Spleen (tissue), 11 donors: ENCODE measurements around the gene EEIG1. TPM values are rescaled to one million over a fixed set of nuclear protein-coding genes. Genes with fewer than 3 reads are reported as not detected.
A peak's percentile ranks its signal among the peaks of the same experiment; 100 is the strongest.

ENCODE experiments used
- DNase-seq: peaks from one replicate; pipeline ENCODE4 v3.0.0-alpha.2; 2020
- H3K27ac ChIP-seq, 8 donors: fragments of 200-600 bp; sonication (generic) in 7 of 8; 1 replicate in 4 of 8; 2 replicates in 4 of 8; pipeline versions ENCODE4 v1.5.0 to v1.8.0; 2016 to 2021; ENCODE audit warnings: inconsistent platforms in 4 of 8, mild to moderate bottlenecking in 4 of 8, moderate library complexity in 1 of 8
- H3K27me3 ChIP-seq, 7 donors: fragments of 200-600 bp; sonication (generic) in 6 of 7; replicated peaks in 1 of 7; 1 replicate in 4 of 7; 2 replicates in 3 of 7; pipeline versions ENCODE4 v1.5.0 to v1.8.0; 2016 to 2021; ENCODE audit warnings: inconsistent platforms in 3 of 7, mild to moderate bottlenecking in 1 of 7
- H3K36me3 ChIP-seq, 6 donors: fragments of 200-600 bp; sonication (generic) in 5 of 6; 1 replicate in 4 of 6; 2 replicates in 2 of 6; pipeline versions ENCODE4 v1.5.0 to v1.8.0; 2016 to 2021; ENCODE audit warnings: inconsistent platforms in 2 of 6
- H3K4me1 ChIP-seq, 6 donors: fragments of 200-600 bp; sonication (generic) in 5 of 6; 1 replicate in 3 of 6; 2 replicates in 3 of 6; pipeline versions ENCODE4 v1.5.0 to v1.8.0; 2016 to 2021; ENCODE audit warnings: inconsistent platforms in 3 of 6
- H3K4me3 ChIP-seq, 8 donors: fragments of 200-600 bp; sonication (generic) in 7 of 8; 1 replicate in 4 of 8; 2 replicates in 4 of 8; pipeline versions ENCODE4 v1.5.0 to v1.8.0; 2016 to 2021; ENCODE audit warnings: inconsistent platforms in 4 of 8, mild to moderate bottlenecking in 4 of 8, moderate library complexity in 2 of 8
- H3K9me3 ChIP-seq, 8 donors: fragments of 200-600 bp; sonication (generic) in 7 of 8; 1 replicate in 4 of 8; 2 replicates in 4 of 8; pipeline versions ENCODE4 v1.5.0 to v1.8.0; 2016 to 2021; ENCODE audit warnings: inconsistent platforms in 4 of 8
- POLR2A ChIP-seq, 3 donors: fragments of 450-650 bp; IDR thresholded peaks; one replicate each; pipeline ENCODE4 v1.5.1; 2017; ENCODE audit warnings: antibody characterized with exemption in 3 of 3, mild to moderate bottlenecking in 1 of 3
- POLR2AphosphoS5 ChIP-seq, 3 donors: sonication (generic); formaldehyde crosslinking; IDR thresholded peaks; one replicate each; pipeline ENCODE4 v1.5.1; 2017; ENCODE audit warnings: antibody characterized with exemption in 3 of 3
- WGBS, 5 donors: extraction: QIAGEN DNeasy Blood & Tissue Kit in 3 of 5; methylation state at CpG; one replicate each; pipeline versions ENCODE4 v1.1.5 to v1.1.7; 2013 to 2018; 5-methylcytosine and 5-hydroxymethylcytosine counted together
- intact Hi-C: fragments of 100-400 bp; cut with DNase I; formaldehyde crosslinking; loops from one replicate; pipeline ENCODE4 v1.15.0; 2023; ENCODE audit warnings: low total_unique reads
- polyA plus RNA-seq, 3 donors: library from polyadenylated mRNA; stranded (reverse); fragments of 200-250 nt; gene quantifications; one replicate each; pipeline ENCODE4 v1.2.1, GENCODE V29; 2013
- total RNA-seq, 7 donors: library from RNA; depleted of rRNA in 3 of 7; stranded (reverse); fragments of >200 nt in 3 of 7; fragmentation: NEBNext Ultra II Directional in 4 of 7; extraction: Animal tissue kit (Norgen Biotek cat#: 25700) in 4 of 7; gene quantifications; one replicate each; pipeline versions ENCODE4 v1.1.0 to v1.2.1, GENCODE V29; 2016 to 2021
- TF ChIP-seq, protein P1 (sequence below), 11 experiments: fragments of 200-600 bp in 7 of 11; fragments of 450-650 bp in 4 of 11; sonication (generic) in 4 of 11; IDR thresholded peaks in 8 of 11; conservative IDR thresholded peaks in 3 of 11; 1 replicate in 7 of 11; 2 replicates in 4 of 11; pipeline versions ENCODE4 v1.4.0 to v1.8.0; 2016 to 2021; ENCODE audit warnings: antibody characterized with exemption in 11 of 11, inconsistent platforms in 4 of 11, mild to moderate bottlenecking in 1 of 11
- donor health status: healthy with polysubstance abuse.
- donor health status: DM: no; HTN: no; CAD: no; lungs with moderate emphysema.
- donor health status: DM: no; HTN: no; CAD: no.
- donor health status: Bipolar disorder and iron deficiency.
- donor health status: healthy.
- donor health status: DM: no; HTN: no; CAD: no.
- donor health status: DM: yes; HTN: yes; CAD: no.

The EEIG1 gene
- total and polyA plus RNA-seq, 10 donors: 27.3 to 102 (median 35.2) TPM

DNA sequence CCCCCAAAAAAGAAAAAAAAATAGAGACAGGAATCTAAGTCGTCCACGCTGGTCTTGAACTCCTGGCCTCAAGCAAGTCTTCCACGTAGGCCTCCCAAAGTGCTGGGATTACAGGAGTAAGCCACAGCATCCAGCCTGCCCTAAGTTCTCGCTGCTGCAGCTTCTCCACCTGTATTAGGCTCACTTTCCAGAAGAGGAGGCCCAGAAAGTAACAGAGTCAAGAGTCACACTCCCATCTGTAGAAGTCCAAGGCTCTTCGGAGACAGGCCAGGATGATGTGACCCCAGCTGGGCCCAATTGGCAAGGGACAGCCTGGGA is 1.8 kb downstream of the EEIG1 start:
- peak overlapping the region; percentile 8 to 94 (median 86) for H3K27ac ChIP-seq
- H3K27me3 ChIP-seq: peaks cover 0 to 12% (median 0%) of the 10 kb centered on the region in 7 donors
- no peak for TF ChIP-seq POLR2A (IDR thresholded peaks at IDR 0.05)
- TF ChIP-seq, protein P1, sequence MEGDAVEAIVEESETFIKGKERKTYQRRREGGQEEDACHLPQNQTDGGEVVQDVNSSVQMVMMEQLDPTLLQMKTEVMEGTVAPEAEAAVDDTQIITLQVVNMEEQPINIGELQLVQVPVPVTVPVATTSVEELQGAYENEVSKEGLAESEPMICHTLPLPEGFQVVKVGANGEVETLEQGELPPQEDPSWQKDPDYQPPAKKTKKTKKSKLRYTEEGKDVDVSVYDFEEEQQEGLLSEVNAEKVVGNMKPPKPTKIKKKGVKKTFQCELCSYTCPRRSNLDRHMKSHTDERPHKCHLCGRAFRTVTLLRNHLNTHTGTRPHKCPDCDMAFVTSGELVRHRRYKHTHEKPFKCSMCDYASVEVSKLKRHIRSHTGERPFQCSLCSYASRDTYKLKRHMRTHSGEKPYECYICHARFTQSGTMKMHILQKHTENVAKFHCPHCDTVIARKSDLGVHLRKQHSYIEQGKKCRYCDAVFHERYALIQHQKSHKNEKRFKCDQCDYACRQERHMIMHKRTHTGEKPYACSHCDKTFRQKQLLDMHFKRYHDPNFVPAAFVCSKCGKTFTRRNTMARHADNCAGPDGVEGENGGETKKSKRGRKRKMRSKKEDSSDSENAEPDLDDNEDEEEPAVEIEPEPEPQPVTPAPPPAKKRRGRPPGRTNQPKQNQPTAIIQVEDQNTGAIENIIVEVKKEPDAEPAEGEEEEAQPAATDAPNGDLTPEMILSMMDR (IDR thresholded peaks at IDR 0.05 in 8 of 11, conservative IDR thresholded peaks at IDR 0.05 in 3 of 11): no peak
- no peak for TF ChIP-seq POLR2AphosphoS5 (IDR thresholded peaks at IDR 0.05)
- H3K9me3 ChIP-seq: no peaks in the 10 kb centered on the region
- DNase-seq: no peak
- peaks cover 36 to 91% (median 85%) of the 10 kb centered on the region in 6 donors for H3K4me1 ChIP-seq
- intact Hi-C loops: no loop called here
- peak overlapping the region; percentile 65 to 94 (median 80) for H3K4me3 ChIP-seq
- peaks cover 0 to 10% (median 0%) of the 10 kb centered on the region in 6 donors for H3K36me3 ChIP-seq
- 56 to 70% (median 61%) methylated on average over 5 of the region's 5 CpGs for WGBS, 5 donors

DNA sequence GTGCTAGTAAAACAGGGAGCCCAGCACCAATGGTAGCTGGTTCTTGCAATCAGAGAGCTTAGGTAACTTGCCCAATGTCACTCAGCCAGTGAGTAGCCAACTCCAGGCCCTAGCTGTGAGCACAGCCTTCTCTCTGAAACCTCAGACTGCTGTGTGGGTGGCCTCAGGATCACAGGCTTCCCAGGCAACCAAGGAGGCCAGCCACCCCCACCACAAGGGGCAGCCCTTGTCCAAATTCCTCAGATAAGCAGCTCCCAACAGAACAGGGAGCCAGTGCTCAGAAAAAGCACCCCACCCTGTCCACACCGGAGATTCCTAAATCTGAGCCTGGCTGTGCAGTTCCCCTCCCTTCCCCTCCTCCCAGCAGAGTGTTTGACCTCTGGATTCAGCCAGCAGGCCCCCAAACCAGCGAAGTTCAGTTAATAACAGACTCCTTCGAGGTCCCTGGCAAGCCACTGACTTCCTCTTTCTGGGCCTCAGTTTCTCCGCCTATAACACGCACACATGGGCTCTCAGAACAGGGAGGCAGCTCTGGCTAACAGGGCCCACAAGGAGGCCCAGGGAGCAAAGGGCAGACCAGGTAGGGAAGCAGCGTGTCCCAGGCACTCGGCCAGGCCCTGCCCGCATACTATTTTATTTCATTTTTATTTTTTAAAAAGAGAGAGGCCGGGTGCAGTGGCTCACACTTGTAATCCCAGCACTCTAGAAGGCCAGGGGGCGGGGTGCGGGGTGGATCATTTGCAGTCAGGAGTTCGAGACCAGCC is 2.7 kb downstream of the EEIG1 start:
- peaks cover 43 to 92% (median 91%) of the 10 kb centered on the region in 6 donors for H3K4me1 ChIP-seq
- peak overlapping the region; percentile 8 to 94 (median 86) for H3K27ac ChIP-seq

DNA sequence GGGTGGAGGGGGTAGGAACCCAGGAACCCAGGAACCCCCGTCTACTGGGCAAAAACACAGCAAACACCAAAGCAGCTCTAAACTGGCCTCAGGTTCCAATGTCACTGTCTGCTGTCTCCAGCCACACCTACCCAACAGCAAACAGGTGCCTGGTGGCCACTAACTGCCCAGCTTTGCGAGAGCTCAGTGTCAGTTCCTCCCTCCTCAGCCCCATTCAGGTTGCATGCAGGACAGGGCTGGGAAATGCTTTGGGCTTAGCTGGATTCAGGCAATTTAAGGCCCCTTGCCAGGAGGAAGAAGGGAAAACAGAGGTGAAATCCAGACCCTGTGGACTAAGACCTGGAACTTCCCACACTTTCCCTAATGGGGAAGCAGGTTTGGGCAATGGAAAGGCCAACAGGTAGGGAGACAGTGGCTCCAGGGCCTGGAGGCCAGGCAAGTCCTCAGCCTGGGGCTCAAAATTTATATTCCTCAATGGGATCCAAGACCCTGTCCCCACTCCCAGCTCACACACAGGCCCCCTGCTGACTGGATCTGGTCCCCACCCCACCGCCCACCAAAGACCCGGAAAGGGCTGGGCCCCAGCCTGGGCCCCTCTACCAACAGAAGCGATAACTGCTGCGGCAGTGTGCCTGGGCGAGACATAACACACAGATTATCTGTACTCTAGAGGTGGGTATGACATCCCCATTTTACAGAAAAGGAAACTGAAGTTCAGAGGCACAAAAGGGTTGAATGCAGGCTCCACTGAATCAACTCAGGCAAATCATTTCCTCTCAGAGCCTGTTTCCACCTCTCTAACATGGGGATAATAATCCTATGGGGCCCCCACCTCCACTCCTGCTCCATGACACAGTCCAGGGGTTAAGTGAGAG is 3.5 kb downstream of the EEIG1 start:
- Histone ChIP-seq H3K4me1 (peaks cover 49 to 94% (median 91%) of the 10 kb centered on the region in 6 donors), H3K9me3 (no peaks in the 10 kb centered on the region), H3K27ac (peak overlapping the region; percentile 7 to 94 (median 86)), H3K36me3 (peaks cover 0 to 10% (median 0%) of the 10 kb centered on the region in 6 donors), H3K4me3 (peak overlapping the region; percentile 12 to 94 (median 80)), H3K27me3 (peaks cover 0 to 12% (median 0%) of the 10 kb centered on the region in 7 donors)
- WGBS, 5 donors: 70 to 80% (median 70%) methylated on average over 6 to 7 of the region's 7 CpGs
- DNase-seq: no peak
- TF ChIP-seq, protein P1 (IDR thresholded peaks at IDR 0.05 in 8 of 11, conservative IDR thresholded peaks at IDR 0.05 in 3 of 11): no peak
- TF ChIP-seq POLR2AphosphoS5 (IDR thresholded peaks at IDR 0.05) (peak in 1 of 3 donors; percentile 24), POLR2A (IDR thresholded peaks at IDR 0.05) (no peak)
- intact Hi-C loops: no loop called here

More for the DNA sequence above, 2.7 kb downstream of the EEIG1 start:
- Histone ChIP-seq H3K4me3 (peak overlapping the region; percentile 65 to 94 (median 80)), H3K36me3 (peaks cover 0 to 10% (median 0%) of the 10 kb centered on the region in 6 donors), H3K27me3 (peaks cover 0 to 12% (median 0%) of the 10 kb centered on the region in 7 donors), H3K9me3 (no peaks in the 10 kb centered on the region)
- intact Hi-C loops: no loop called here
- TF ChIP-seq POLR2A (IDR thresholded peaks at IDR 0.05): no peak
- no peak for TF ChIP-seq POLR2AphosphoS5 (IDR thresholded peaks at IDR 0.05)
- TF ChIP-seq, protein P1 (IDR thresholded peaks at IDR 0.05 in 8 of 11, conservative IDR thresholded peaks at IDR 0.05 in 3 of 11): no peak
- DNase-seq: no peak
- WGBS, 5 donors: 59 to 74% (median 65%) methylated on average over 12 of the region's 12 CpGs
